Activated CD4-positive, CD25-positive, alpha-beta regulatory T cell treated with anti-CD3 and anti-CD28 coated beads, Interleukin-2, amount 50 U/mL, for 72 hours (primary cell): ENCODE data around the gene OSBPL10.

Experiments
- DNase-seq: peaks from one replicate; pipeline ENCODE4 v3.0.0; 2021

OSBPL10 gene

GRCh38 chr3:31766669-31767068 is 214.4 kb downstream of the OSBPL10 start:
- no peak for DNase-seq

GRCh38 chr3:31765871-31766270 is 215.2 kb downstream of the OSBPL10 start:
- no peak for DNase-seq

GRCh38 chr3:31763731-31764130 is 217.3 kb downstream of the OSBPL10 start:
- DNase-seq, result no peak

- no peak for DNase-seq
These were observed 218.1 kb downstream of the OSBPL10 start for GRCh38 chr3:31762888-31763351.

- DNase-seq, result no peak
These were observed 218.8 kb downstream of the OSBPL10 start for GRCh38 chr3:31762097-31762764.

- DNase-seq, result no peak
These were observed 220.4 kb downstream of the OSBPL10 start for GRCh38 chr3:31760654-31761053.

GRCh38 chr3:31758322-31758965 is 222.6 kb downstream of the OSBPL10 start:
- no peak for DNase-seq

GRCh38 chr3:31755926-31756658 is 225.0 kb downstream of the OSBPL10 start:
- DNase-seq, result no peak

GRCh38 chr3:31754575-31755278 is 226.3 kb downstream of the OSBPL10 start:
- no peak for DNase-seq

GRCh38 chr3:31753050-31753425 is 228.0 kb downstream of the OSBPL10 start:
- no peak for DNase-seq

- no peak for DNase-seq
These were observed 228.6 kb downstream of the OSBPL10 start for GRCh38 chr3:31752305-31753049.

GRCh38 chr3:31750341-31750740 is 230.7 kb downstream of the OSBPL10 start:
- no peak for DNase-seq

- DNase-seq, result no peak
These were observed 232.1 kb downstream of the OSBPL10 start for GRCh38 chr3:31748933-31749295.

GRCh38 chr3:31748281-31748932 is 232.7 kb downstream of the OSBPL10 start:
- DNase-seq, result no peak

GRCh38 chr3:31747785-31748184 is 233.3 kb downstream of the OSBPL10 start:
- DNase-seq, result no peak

- no peak for DNase-seq
These were observed 236.1 kb downstream of the OSBPL10 start for GRCh38 chr3:31744913-31745312.

- DNase-seq, result no peak
These were observed 237.6 kb downstream of the OSBPL10 start for GRCh38 chr3:31743331-31744089.

GRCh38 chr3:31740397-31740796 is 240.7 kb downstream of the OSBPL10 start:
- no peak for DNase-seq

- no peak for DNase-seq
These were observed 242.7 kb downstream of the OSBPL10 start for GRCh38 chr3:31738412-31738811.

- no peak for DNase-seq
These were observed 245.4 kb downstream of the OSBPL10 start for GRCh38 chr3:31735667-31736066.

- no peak for DNase-seq
These were observed 247.8 kb downstream of the OSBPL10 start for GRCh38 chr3:31733234-31733667.
